Right cardiac atrium (tissue), 5 donors: ENCODE data around the gene HK3. TPM values are rescaled to one million over a fixed set of nuclear protein-coding genes. Genes with fewer than 3 reads are reported as not detected.

Experiments
- ATAC-seq, 2 donors: fragments of 200-7000 bp; cut with Tn5 transposase; one replicate each; pipeline versions ENCODE4 v1.8.0 to v1.9.1; 2020; ENCODE audit warnings: moderate library complexity in 2 of 2, mild to moderate bottlenecking in 1 of 2
- DNase-seq, 3 donors: peaks; one replicate each; pipeline ENCODE4 v3.0.0-alpha.2; 2020
- H3K27ac ChIP-seq: one replicate; pipeline ENCODE4 v1.5.1; 2013; ENCODE audit warnings: mild to moderate bottlenecking, low read length, control low read depth, moderate library complexity
- H3K27me3 ChIP-seq: one replicate; pipeline ENCODE4 v1.6.1; 2013; ENCODE audit not compliant: control insufficient read depth, insufficient read depth
- H3K4me1 ChIP-seq: one replicate; pipeline ENCODE4 v1.6.1; 2013; ENCODE audit warnings: low read length; ENCODE audit not compliant: control insufficient read depth, insufficient read depth
- H3K4me3 ChIP-seq: one replicate; pipeline ENCODE4 v1.5.1; 2013; ENCODE audit warnings: low read length, control low read depth
- H3K9me3 ChIP-seq: one replicate; pipeline ENCODE4 v1.6.1; 2013; ENCODE audit warnings: low read length; ENCODE audit not compliant: control insufficient read depth
- WGBS: extraction: QIAGEN DNeasy Blood & Tissue Kit; methylation state at CpG from one replicate; pipeline ENCODE4 v1.1.7; 2013; 5-methylcytosine and 5-hydroxymethylcytosine counted together
- intact Hi-C, 4 donors: fragments of 100-400 bp; cut with DNase I; formaldehyde crosslinking; loops; one replicate each; pipeline versions ENCODE4 v1.11.0 to v1.14.0; 2022 to 2023
- polyA plus RNA-seq: library from polyadenylated mRNA; stranded (reverse); fragments of 200-250 nt; gene quantifications from one replicate; pipeline ENCODE4 v1.2.3, GENCODE V29; 2013
- total RNA-seq, 4 donors: library from RNA; stranded (reverse); fragmentation: NEBNext Ultra II Directional; extraction: Animal tissue kit (Norgen Biotek cat#: 25700); gene quantifications; one replicate each; pipeline ENCODE4 v1.2.1, GENCODE V29; 2021
- donor health status: healthy with polysubstance abuse.
- donor health status: DM: no; HTN: yes; CAD: no.
- donor health status: DM: no; HTN: no; CAD: no.
- donor health status: DM: no; HTN: yes; CAD: no; lungs with severe emphysema.
- donor health status: DM: yes; HTN: yes; CAD: no.

HK3 gene
- total and polyA plus RNA-seq, 5 donors: 8.3 to 15.4 (median 11.6) TPM

DNA sequence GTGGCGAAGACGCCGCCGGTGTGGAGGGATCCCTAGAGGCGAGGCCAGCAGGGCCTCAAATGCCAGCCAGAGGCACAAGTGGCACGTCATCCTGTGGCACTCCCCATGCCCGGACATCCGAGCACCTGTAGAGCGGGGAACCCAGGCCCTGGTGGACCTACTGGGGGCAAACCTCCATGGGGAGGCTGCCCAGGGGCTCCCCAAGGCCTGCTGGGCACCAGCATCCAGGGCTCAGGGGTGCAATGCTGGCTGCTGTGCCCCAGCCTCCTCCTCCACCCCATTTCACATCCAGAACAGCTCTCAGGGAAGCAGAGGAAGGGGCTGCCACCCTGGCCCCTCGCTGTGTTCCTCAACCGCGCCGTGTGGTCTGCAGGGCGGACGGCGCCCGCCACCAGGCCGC lies 43.5 kb downstream of the HK3 start:
- no peaks in the 10 kb centered on the region for H3K27me3 ChIP-seq

GRCh38 chr5:176854164-176854563 lies 45.0 kb downstream of the HK3 start:
- Histone ChIP-seq H3K27ac (no peak overlapping the region), H3K27me3 (no peaks in the 10 kb centered on the region), H3K9me3 (no peaks in the 10 kb centered on the region), H3K4me3 (no peak overlapping the region), H3K4me1 (no peaks in the 10 kb centered on the region)
- WGBS: 67% methylated on average over 8 of the region's 8 CpGs
- no peak for ATAC-seq
- DNase-seq: peak in 2 of 3 donors; percentile 4 to 16
- intact Hi-C loops: no loop called here

More for the DNA sequence above, 43.5 kb downstream of the HK3 start:
- Histone ChIP-seq H3K27ac (no peak overlapping the region), H3K4me3 (no peak overlapping the region), H3K4me1 (no peaks in the 10 kb centered on the region), H3K9me3 (no peaks in the 10 kb centered on the region)
- ATAC-seq (no peak), DNase-seq (peak in 2 of 3 donors; percentile 23 to 33)
- 90% methylated on average over 18 of the region's 18 CpGs for WGBS
- intact Hi-C loops: no loop called here

- DNase-seq: peak in 2 of 3 donors; percentile 36 to 37
Measured at GRCh38 chr5:176853151-176853778, 45.9 kb downstream of the HK3 start.

DNA sequence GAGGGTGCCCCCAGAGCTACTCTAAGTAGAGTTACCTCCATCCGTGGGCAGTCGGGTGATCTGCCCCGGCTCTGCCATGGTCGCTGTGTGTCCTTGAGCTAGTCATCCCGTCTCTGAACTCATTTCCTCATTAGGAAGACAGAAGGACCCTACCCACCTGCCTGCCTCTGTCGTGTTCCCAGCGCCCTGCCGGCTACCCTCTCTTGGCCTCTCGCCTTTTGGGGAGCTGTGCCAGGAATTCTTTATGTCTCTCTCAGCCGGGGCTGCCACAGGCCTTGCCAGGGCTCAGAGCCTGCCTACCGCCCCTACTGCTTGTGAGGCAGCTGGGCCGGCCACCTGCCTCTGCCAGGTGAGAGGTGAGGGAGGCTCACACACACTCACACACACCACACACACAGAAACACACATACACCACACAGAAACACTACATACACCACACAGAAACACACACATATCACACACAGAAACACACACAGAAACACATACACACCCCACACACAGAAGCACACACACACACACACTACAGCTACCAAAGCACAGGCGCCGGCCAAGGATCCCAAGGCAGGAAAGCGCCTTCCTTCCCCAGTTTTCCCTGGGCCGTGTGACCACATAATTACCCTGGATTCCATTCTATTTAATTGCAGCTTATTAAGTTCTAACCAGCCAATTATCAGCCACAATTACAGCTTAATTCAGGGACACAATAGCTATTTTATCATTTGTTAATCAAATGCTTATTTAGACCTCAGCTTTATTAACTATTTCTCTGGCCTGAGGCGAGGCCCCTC lies 47.1 kb downstream of the HK3 start:
- intact Hi-C loops: no loop called here
- no peaks in the 10 kb centered on the region for H3K4me1 ChIP-seq
- DNase-seq: peak in 2 of 3 donors; percentile 21 to 28
- no peaks in the 10 kb centered on the region for H3K27me3 ChIP-seq
- 63% methylated on average over 17 of the region's 17 CpGs for WGBS
- no peak overlapping the region for H3K4me3 ChIP-seq
- no peaks in the 10 kb centered on the region for H3K9me3 ChIP-seq
- H3K27ac ChIP-seq: no peak overlapping the region
- no peak for ATAC-seq

More at GRCh38 chr5:176853151-176853778, 45.9 kb downstream of the HK3 start:
- 71% methylated on average over 20 of the region's 20 CpGs for WGBS
- no peaks in the 10 kb centered on the region for H3K27me3 ChIP-seq
- intact Hi-C loops: no loop called here
- no peak overlapping the region for H3K27ac ChIP-seq
- H3K9me3 ChIP-seq: no peaks in the 10 kb centered on the region
- no peak for ATAC-seq
- no peaks in the 10 kb centered on the region for H3K4me1 ChIP-seq
- no peak overlapping the region for H3K4me3 ChIP-seq

- intact Hi-C loops: no loop called here
- Histone ChIP-seq H3K27ac (no peak overlapping the region), H3K9me3 (no peaks in the 10 kb centered on the region), H3K4me3 (no peak overlapping the region), H3K4me1 (no peaks in the 10 kb centered on the region), H3K27me3 (no peaks in the 10 kb centered on the region)
- WGBS: 78% methylated on average over 12 of the region's 12 CpGs
- DNase-seq (peak in 2 of 3 donors; percentile 3 to 40), ATAC-seq (no peak)
Measured at GRCh38 chr5:176851380-176851779, 47.8 kb downstream of the HK3 start.

- Histone ChIP-seq H3K4me3 (no peak overlapping the region), H3K27ac (no peak overlapping the region), H3K4me1 (no peaks in the 10 kb centered on the region), H3K9me3 (no peaks in the 10 kb centered on the region), H3K27me3 (no peaks in the 10 kb centered on the region)
- peak in 2 of 3 donors; percentile 40 to 63 for DNase-seq
- no peak for ATAC-seq
- intact Hi-C loops: no loop called here
- WGBS: 77% methylated on average over 21 of the region's 21 CpGs
Measured at GRCh38 chr5:176850371-176851245, 48.5 kb downstream of the HK3 start.

DNA sequence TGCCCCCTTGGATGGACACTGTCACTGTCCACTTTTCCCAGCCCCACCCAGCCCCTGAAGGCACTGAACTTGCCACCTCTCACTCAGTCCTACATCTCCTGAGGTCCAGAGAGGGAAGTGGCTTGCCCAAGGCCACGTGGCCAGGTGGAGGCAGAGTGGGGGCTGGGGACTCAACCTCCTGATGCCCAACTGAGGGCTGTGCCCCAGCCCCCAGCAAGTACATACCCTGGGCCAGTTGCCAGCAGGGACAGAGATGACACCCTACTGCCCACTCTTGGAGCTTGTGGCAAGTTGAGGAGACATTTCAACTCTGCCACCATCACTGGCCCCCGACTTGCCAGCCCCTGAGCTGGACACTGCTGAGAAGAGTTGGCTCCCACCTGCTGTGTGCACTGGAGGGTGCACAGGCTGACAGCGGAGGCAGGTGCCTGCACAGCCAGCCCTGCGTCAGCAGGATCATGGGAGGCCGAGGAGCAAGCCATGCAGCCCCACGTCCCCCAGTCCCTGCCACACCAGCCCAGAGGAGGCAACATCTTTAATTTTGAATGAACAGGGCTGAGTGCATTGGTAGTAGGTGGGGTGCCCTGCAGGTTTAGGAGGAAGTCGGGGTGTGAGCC lies 49.4 kb downstream of the HK3 start:
- DNase-seq: peak in 2 of 3 donors; percentile 22 to 27
- Histone ChIP-seq H3K4me3 (no peak overlapping the region), H3K27ac (no peak overlapping the region), H3K27me3 (no peaks in the 10 kb centered on the region), H3K4me1 (no peaks in the 10 kb centered on the region), H3K9me3 (no peaks in the 10 kb centered on the region)
- 73% methylated on average over 7 of the region's 7 CpGs for WGBS
- intact Hi-C loops: no loop called here
- ATAC-seq: no peak

GRCh38 chr5:176848651-176849050 lies 50.5 kb downstream of the HK3 start:
- Histone ChIP-seq H3K4me1 (no peaks in the 10 kb centered on the region), H3K4me3 (no peak overlapping the region), H3K9me3 (no peaks in the 10 kb centered on the region), H3K27me3 (no peaks in the 10 kb centered on the region), H3K27ac (no peak overlapping the region)
- intact Hi-C loops: no loop called here
- DNase-seq (peak in 1 of 3 donors; percentile 44), ATAC-seq (no peak)
- WGBS: 87% methylated on average over 13 of the region's 13 CpGs

DNA sequence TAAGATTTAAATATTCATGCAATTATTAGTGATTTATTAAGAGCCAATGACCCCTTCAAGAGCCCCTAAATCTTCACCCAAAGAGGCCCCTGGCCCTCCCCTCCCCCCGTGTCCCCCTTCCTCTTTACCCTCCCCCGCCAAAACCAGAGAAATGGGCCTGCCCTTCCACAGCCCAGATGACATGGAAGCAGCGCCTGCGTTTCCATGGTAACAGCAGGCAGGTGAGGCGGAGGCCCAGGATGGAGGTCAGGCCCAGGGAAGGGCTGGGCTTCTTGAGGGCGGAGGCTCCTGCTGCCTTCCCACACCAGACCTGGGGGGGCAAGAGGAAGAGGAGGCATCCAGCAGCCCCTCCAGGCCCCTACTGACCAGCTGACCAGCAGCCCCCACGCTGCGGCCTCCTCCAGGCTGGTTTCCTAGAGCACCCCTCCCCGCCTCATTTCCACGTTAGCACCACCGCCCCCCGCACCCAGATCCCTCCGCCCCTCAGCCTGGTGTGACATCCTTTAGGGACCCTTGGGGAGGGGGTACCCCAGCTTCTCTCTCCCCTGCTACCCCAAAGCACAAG lies 51.3 kb downstream of the HK3 start:
- no peaks in the 10 kb centered on the region for H3K9me3 ChIP-seq
- peak in 2 of 3 donors; percentile 8 to 32 for DNase-seq
- ATAC-seq: no peak
- H3K27ac ChIP-seq: no peak overlapping the region
- intact Hi-C loops: no loop called here
- 81% methylated on average over 13 of the region's 13 CpGs for WGBS
- no peak overlapping the region for H3K4me3 ChIP-seq
- no peaks in the 10 kb centered on the region for H3K27me3 ChIP-seq
- no peaks in the 10 kb centered on the region for H3K4me1 ChIP-seq

GRCh38 chr5:176847148-176847547 lies 52.0 kb downstream of the HK3 start:
- ATAC-seq (no peak), DNase-seq (peak in 2 of 3 donors; percentile 15 to 22)
- no peaks in the 10 kb centered on the region for H3K27me3 ChIP-seq
- H3K27ac ChIP-seq: no peak overlapping the region
- intact Hi-C loops: no loop called here
- H3K9me3 ChIP-seq: no peaks in the 10 kb centered on the region
- H3K4me1 ChIP-seq: no peaks in the 10 kb centered on the region
- WGBS: 55% methylated on average over 18 of the region's 18 CpGs
- H3K4me3 ChIP-seq: no peak overlapping the region
